GM12878 (cell line): ENCODE measurements around the gene HSPA2. TPM values are rescaled to one million over a fixed set of nuclear protein-coding genes. Genes with fewer than 3 reads are reported as not detected.

Experiments
- BRCA1 ChIP-seq: IDR thresholded peaks from 2 replicates; pipeline ENCODE4 v1.6.1; 2011; ENCODE audit warnings: low read depth, low read length, improper control_type of control experiment
- CBX5 ChIP-seq: sonication (generic); IDR thresholded peaks from 2 replicates; pipeline ENCODE4 v1.6.1; 2016; ENCODE audit warnings: low read depth, moderate library complexity, mild to moderate bottlenecking, inconsistent platforms
- ESRRA ChIP-seq: IDR thresholded peaks from 2 replicates; pipeline ENCODE4 v1.6.1; 2012; ENCODE audit warnings: mild to moderate bottlenecking, low read length, improper control_type of control experiment
- KDM1A ChIP-seq: fragments of 200-600 bp; sonication (generic); IDR thresholded peaks from 2 replicates; pipeline ENCODE4 v1.6.1; 2016; ENCODE audit warnings: borderline replicate concordance
- LARP7 ChIP-seq: fragments of 450-650 bp; IDR thresholded peaks from 2 replicates; pipeline ENCODE4 v1.6.1; 2017; ENCODE audit warnings: mild to moderate bottlenecking
- MTA3 ChIP-seq: IDR thresholded peaks from 2 replicates; pipeline ENCODE4 v1.6.1; 2012; ENCODE audit warnings: low read length, inconsistent platforms, borderline replicate concordance
- NBN ChIP-seq: fragments of 450-650 bp; IDR thresholded peaks from 2 replicates; pipeline ENCODE4 v1.6.1; 2016
- NFIC ChIP-seq: IDR thresholded peaks from 2 replicates; pipeline ENCODE4 v1.6.1; 2012; ENCODE audit warnings: low read depth, mild to moderate bottlenecking, inconsistent platforms, low read length, moderate library complexity
- NFXL1 ChIP-seq: fragments of 450-650 bp; IDR thresholded peaks from 2 replicates; pipeline ENCODE4 v1.6.1; 2017; ENCODE audit warnings: antibody characterized with exemption, mild to moderate bottlenecking, borderline replicate concordance
- POLR2AphosphoS2 ChIP-seq: IDR thresholded peaks from 2 replicates; pipeline ENCODE4 v1.6.1; 2011; ENCODE audit warnings: low read depth, mild to moderate bottlenecking, low read length, improper control_type of control experiment, moderate library complexity
- SIX5 ChIP-seq: IDR thresholded peaks from 2 replicates; pipeline ENCODE4 v1.6.1; 2011; ENCODE audit warnings: mild to moderate bottlenecking, low read depth, low read length, moderate library complexity; ENCODE audit not compliant: severe bottlenecking
- SREBF1 ChIP-seq: IDR thresholded peaks from 2 replicates; pipeline ENCODE4 v1.6.1; 2012; ENCODE audit warnings: mild to moderate bottlenecking, low read length
- TAF1 ChIP-seq: IDR thresholded peaks from 2 replicates; pipeline ENCODE4 v1.6.1; 2011; ENCODE audit warnings: mild to moderate bottlenecking, low read depth, low read length, borderline replicate concordance
- TCF3 ChIP-seq: IDR thresholded peaks from 2 replicates; pipeline ENCODE4 v1.6.1; 2012; ENCODE audit warnings: low read depth, mild to moderate bottlenecking, low read length, borderline replicate concordance; ENCODE audit not compliant: insufficient read depth
- WRNIP1 ChIP-seq: IDR thresholded peaks from 2 replicates; pipeline ENCODE4 v1.6.1; 2011; ENCODE audit warnings: low read depth, low read length, improper control_type of control experiment, borderline replicate concordance
- ZNF24 ChIP-seq: fragments of 450-650 bp; IDR thresholded peaks from 2 replicates; pipeline ENCODE4 v1.6.1; 2017; ENCODE audit warnings: antibody characterized with exemption, mild to moderate bottlenecking
- ZSCAN29 ChIP-seq: fragments of 450-650 bp; IDR thresholded peaks from 2 replicates; pipeline ENCODE4 v1.6.1; 2017; ENCODE audit warnings: mild to moderate bottlenecking, moderate library complexity
- polyA plus RNA-seq, 11 experiments: library from polyadenylated mRNA; depleted of rRNA in 4 of 11; unstranded in 6 of 11; stranded (reverse) in 5 of 11; fragments of >200 nt; fragmentation: Nextera tagmentation in 4 of 11; fragmentation: Illumina TruSeq in 1 of 11; extraction: Ambion mirVana in 4 of 11; extraction: Trizol in 1 of 11; gene quantifications; 1 replicate in 1 of 11; 2 replicates in 10 of 11; pipeline versions ENCODE4 v1.2.1 to v1.2.3, GENCODE V29; 2011 to 2016; ENCODE audit warnings: inconsistent platforms in 2 of 11, missing spikeins in 2 of 11, low read depth in 1 of 11
- total RNA-seq, 4 experiments: library from RNA; depleted of rRNA in 3 of 4; stranded (reverse); fragments of >200 nt in 3 of 4; fragmentation: Illumina TruSeq in 1 of 4; extraction: Trizol in 1 of 4; gene quantifications; 2 replicates each; pipeline versions ENCODE4 v1.2.1 to v1.2.3, GENCODE V29; 2013 to 2021
- TF ChIP-seq, protein P1 (sequence below): IDR thresholded peaks from 2 replicates; pipeline ENCODE4 v1.6.1; 2011; ENCODE audit warnings: low read depth, low read length, improper control_type of control experiment, borderline replicate concordance
- TF ChIP-seq, protein P2 (sequence below): fragments of 450-650 bp; conservative IDR thresholded peaks from 2 replicates; pipeline ENCODE4 v1.6.1; 2017; ENCODE audit warnings: mild to moderate bottlenecking, moderate library complexity
- TF ChIP-seq, protein P3 (sequence below): fragments of 450-650 bp; IDR thresholded peaks from 2 replicates; pipeline ENCODE4 v1.6.1; 2017; ENCODE audit warnings: borderline replicate concordance
- TF ChIP-seq, protein P4 (sequence below): IDR thresholded peaks from 2 replicates; pipeline ENCODE4 v1.6.1; 2012; ENCODE audit warnings: low read length, inconsistent platforms
- TF ChIP-seq, protein P5 (sequence below): fragments of 450-650 bp; IDR thresholded peaks from 2 replicates; pipeline ENCODE4 v1.6.1; 2014; ENCODE audit warnings: mild to moderate bottlenecking

Gene HSPA2
- total and polyA plus RNA-seq, 10 of the 15 experiments (the other 5 are each of a cell fraction or from before 2014, with no cell fraction given): 0.02 to 1.2 (median 0.65) TPM

DNA sequence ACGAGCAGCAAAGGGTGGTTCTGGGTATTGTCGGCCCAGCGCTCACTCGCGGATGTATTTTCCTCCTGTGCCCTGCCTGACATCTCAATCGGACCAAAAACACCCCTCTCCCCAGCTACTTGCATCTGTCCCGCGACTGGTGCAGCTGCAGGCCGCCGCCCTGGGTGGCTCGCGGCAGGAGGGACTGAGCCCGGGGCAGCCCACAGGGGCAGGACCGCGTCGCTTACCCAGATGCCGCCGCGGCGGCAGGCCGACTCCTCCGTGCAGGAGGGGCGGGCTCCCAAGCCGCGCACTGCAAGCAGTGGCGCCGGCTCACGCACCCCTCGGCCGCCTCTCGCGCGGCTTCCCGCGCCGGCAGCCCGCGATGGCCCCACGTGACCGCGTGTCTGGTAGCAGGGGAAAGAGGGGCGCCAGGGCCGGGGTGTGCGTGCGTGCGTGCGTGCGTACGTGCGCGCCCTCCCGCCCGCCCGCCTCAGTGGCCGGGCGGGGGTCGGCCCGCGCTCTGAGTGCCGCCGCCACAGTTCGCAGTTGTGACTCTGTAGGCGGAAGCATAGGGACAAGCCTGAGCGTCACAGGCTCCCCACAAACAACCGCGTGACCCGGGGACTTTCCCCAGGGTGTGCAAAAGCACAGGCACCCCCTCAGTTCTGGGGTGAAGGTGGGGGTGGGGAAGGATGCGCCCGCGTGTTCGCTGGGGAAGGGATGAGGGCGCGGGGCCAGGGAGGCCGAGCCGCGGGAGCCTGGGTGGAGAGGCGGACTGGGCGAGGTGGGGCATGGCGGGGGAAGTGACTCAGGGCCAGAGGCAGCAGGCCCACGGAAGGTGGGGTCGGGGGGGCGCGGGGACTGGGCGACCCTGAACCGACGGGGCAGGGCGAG is 36.9 kb upstream of the HSPA2 start, which contains the start of gene ZBTB25 (continued):
- TF ChIP-seq, protein P1, sequence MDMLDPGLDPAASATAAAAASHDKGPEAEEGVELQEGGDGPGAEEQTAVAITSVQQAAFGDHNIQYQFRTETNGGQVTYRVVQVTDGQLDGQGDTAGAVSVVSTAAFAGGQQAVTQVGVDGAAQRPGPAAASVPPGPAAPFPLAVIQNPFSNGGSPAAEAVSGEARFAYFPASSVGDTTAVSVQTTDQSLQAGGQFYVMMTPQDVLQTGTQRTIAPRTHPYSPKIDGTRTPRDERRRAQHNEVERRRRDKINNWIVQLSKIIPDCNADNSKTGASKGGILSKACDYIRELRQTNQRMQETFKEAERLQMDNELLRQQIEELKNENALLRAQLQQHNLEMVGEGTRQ: peak; percentile 74
- TF ChIP-seq, protein P2, sequence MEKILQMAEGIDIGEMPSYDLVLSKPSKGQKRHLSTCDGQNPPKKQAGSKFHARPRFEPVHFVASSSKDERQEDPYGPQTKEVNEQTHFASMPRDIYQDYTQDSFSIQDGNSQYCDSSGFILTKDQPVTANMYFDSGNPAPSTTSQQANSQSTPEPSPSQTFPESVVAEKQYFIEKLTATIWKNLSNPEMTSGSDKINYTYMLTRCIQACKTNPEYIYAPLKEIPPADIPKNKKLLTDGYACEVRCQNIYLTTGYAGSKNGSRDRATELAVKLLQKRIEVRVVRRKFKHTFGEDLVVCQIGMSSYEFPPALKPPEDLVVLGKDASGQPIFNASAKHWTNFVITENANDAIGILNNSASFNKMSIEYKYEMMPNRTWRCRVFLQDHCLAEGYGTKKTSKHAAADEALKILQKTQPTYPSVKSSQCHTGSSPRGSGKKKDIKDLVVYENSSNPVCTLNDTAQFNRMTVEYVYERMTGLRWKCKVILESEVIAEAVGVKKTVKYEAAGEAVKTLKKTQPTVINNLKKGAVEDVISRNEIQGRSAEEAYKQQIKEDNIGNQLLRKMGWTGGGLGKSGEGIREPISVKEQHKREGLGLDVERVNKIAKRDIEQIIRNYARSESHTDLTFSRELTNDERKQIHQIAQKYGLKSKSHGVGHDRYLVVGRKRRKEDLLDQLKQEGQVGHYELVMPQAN: peak; percentile 51; the same call in 1 of the 2 replicates
- TF ChIP-seq ZNF24 (no peak), NFIC (no peak; the same call in 1 of the 2 replicates), TCF3 (peak; percentile 11; the same call in 1 of the 2 replicates), MTA3 (no peak), SREBF1 (no peak), POLR2AphosphoS2 (peak; percentile 80), ZSCAN29 (no peak), TAF1 (peak; percentile 84), KDM1A (no peak), NFXL1 (no peak), BRCA1 (peak; percentile 76; the same call in 1 of the 2 replicates), WRNIP1 (no peak), SIX5 (no peak), ESRRA (no peak; the same call in 1 of the 2 replicates), LARP7 (peak; percentile 97), CBX5 (no peak), NBN (peak; percentile 88)
- TF ChIP-seq, protein P3, sequence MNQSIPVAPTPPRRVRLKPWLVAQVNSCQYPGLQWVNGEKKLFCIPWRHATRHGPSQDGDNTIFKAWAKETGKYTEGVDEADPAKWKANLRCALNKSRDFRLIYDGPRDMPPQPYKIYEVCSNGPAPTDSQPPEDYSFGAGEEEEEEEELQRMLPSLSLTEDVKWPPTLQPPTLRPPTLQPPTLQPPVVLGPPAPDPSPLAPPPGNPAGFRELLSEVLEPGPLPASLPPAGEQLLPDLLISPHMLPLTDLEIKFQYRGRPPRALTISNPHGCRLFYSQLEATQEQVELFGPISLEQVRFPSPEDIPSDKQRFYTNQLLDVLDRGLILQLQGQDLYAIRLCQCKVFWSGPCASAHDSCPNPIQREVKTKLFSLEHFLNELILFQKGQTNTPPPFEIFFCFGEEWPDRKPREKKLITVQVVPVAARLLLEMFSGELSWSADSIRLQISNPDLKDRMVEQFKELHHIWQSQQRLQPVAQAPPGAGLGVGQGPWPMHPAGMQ: no peak
- TF ChIP-seq, protein P4, sequence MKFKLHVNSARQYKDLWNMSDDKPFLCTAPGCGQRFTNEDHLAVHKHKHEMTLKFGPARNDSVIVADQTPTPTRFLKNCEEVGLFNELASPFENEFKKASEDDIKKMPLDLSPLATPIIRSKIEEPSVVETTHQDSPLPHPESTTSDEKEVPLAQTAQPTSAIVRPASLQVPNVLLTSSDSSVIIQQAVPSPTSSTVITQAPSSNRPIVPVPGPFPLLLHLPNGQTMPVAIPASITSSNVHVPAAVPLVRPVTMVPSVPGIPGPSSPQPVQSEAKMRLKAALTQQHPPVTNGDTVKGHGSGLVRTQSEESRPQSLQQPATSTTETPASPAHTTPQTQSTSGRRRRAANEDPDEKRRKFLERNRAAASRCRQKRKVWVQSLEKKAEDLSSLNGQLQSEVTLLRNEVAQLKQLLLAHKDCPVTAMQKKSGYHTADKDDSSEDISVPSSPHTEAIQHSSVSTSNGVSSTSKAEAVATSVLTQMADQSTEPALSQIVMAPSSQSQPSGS: no peak
- TF ChIP-seq, protein P5, sequence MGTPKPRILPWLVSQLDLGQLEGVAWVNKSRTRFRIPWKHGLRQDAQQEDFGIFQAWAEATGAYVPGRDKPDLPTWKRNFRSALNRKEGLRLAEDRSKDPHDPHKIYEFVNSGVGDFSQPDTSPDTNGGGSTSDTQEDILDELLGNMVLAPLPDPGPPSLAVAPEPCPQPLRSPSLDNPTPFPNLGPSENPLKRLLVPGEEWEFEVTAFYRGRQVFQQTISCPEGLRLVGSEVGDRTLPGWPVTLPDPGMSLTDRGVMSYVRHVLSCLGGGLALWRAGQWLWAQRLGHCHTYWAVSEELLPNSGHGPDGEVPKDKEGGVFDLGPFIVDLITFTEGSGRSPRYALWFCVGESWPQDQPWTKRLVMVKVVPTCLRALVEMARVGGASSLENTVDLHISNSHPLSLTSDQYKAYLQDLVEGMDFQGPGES: no peak; the same call in 1 of the 2 replicates
